Stimulated activated CD8-positive, alpha-beta memory T cell treated with anti-CD3 and anti-CD28 coated beads, Interleukin-2, amount 100 ng/mL, for 1 hour (primary cell): ENCODE data around the gene IPO4.

ENCODE experiments used
- DNase-seq, 2 donors: peaks; one replicate each; pipeline ENCODE4 v3.0.0-alpha.2; 2020; ENCODE audit warnings: low read depth in 2 of 2

IPO4 gene

GRCh38 chr14:24194186-24194872, 5.7 kb upstream of the IPO4 start:
- no peak for DNase-seq

- DNase-seq, result no peak
Measured at GRCh38 chr14:24192933-24193332, 4.3 kb upstream of the IPO4 start.

GRCh38 chr14:24190416-24190815, 1.8 kb upstream of the IPO4 start:
- DNase-seq, result no peak

- DNase-seq, result no peak
Measured at GRCh38 chr14:24189460-24189859, 844 bp upstream of the IPO4 start.

GRCh38 chr14:24189059-24189375, 401 bp upstream of the IPO4 start:
- DNase-seq, result no peak

GRCh38 chr14:24187539-24187915, 1.1 kb downstream of the IPO4 start:
- no peak for DNase-seq

- DNase-seq, result no peak
Measured at GRCh38 chr14:24186831-24187538, 1.6 kb downstream of the IPO4 start.

- no peak for DNase-seq
Measured at GRCh38 chr14:24185741-24186140, 2.9 kb downstream of the IPO4 start.

GRCh38 chr14:24185026-24185425, 3.6 kb downstream of the IPO4 start:
- no peak for DNase-seq

GRCh38 chr14:24184104-24184970, 4.3 kb downstream of the IPO4 start:
- no peak for DNase-seq

- DNase-seq, result no peak
Measured at GRCh38 chr14:24183014-24183481, 5.6 kb downstream of the IPO4 start.

GRCh38 chr14:24182110-24182882, 6.3 kb downstream of the IPO4 start:
- no peak for DNase-seq

- DNase-seq, result no peak
Measured at GRCh38 chr14:24181371-24182077, 7.1 kb downstream of the IPO4 start.

GRCh38 chr14:24179961-24180796, 8.4 kb downstream of the IPO4 start:
- DNase-seq, result no peak

- no peak for DNase-seq
Measured at GRCh38 chr14:24179294-24179960, 9.2 kb downstream of the IPO4 start.

- DNase-seq, result no peak
Measured at GRCh38 chr14:24178399-24179178, 10.0 kb downstream of the IPO4 start.

GRCh38 chr14:24177891-24178290, 10.7 kb downstream of the IPO4 start:
- no peak for DNase-seq

GRCh38 chr14:24177041-24177825, 11.4 kb downstream of the IPO4 start:
- no peak for DNase-seq
